Body of pancreas (tissue), 4 donors: Measurements from ENCODE around the gene PIAS3.

Source experiments
- POLR2A ChIP-seq, 3 donors: fragments of 450-650 bp; IDR thresholded peaks; one replicate each; pipeline ENCODE4 v1.6.1; 2016; ENCODE audit warnings: antibody characterized with exemption in 3 of 3, mild to moderate bottlenecking in 2 of 3
- TF ChIP-seq, protein P1 (sequence below), 7 experiments: fragments of 450-650 bp in 4 of 7; fragments of 200-600 bp in 3 of 7; sonication (generic) in 3 of 7; IDR thresholded peaks; one replicate each; pipeline ENCODE4 v1.5.1; 2016 to 2019; ENCODE audit warnings: antibody characterized with exemption in 7 of 7

DNA sequence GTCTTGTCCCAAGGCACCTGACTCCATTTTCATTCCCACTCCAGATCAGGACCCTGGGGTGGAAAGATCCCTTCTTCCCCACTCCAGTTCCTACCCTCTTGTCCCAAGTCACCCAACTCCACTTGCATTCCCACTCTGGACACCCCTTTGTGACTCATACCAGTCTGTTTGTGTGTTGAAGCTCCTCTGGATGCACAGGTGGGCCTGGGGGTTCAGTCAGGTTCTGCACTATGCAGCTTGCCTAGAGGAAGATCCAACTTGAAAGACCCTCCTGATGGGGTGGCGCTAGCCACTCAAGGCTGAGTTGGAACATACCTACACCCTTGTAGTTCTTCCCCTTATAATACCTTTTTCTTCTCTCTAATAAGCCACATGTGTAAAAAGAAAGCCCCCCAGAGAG, 36.6 kb upstream of the PIAS3 start:
- TF ChIP-seq, protein P1, sequence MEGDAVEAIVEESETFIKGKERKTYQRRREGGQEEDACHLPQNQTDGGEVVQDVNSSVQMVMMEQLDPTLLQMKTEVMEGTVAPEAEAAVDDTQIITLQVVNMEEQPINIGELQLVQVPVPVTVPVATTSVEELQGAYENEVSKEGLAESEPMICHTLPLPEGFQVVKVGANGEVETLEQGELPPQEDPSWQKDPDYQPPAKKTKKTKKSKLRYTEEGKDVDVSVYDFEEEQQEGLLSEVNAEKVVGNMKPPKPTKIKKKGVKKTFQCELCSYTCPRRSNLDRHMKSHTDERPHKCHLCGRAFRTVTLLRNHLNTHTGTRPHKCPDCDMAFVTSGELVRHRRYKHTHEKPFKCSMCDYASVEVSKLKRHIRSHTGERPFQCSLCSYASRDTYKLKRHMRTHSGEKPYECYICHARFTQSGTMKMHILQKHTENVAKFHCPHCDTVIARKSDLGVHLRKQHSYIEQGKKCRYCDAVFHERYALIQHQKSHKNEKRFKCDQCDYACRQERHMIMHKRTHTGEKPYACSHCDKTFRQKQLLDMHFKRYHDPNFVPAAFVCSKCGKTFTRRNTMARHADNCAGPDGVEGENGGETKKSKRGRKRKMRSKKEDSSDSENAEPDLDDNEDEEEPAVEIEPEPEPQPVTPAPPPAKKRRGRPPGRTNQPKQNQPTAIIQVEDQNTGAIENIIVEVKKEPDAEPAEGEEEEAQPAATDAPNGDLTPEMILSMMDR (IDR thresholded peaks at IDR 0.05) = no peak
- TF ChIP-seq POLR2A (IDR thresholded peaks at IDR 0.05) = no peak
